ENCODE measurements around the gene NEK6.
A peak's percentile ranks its signal among the peaks of the same experiment; 100 is the strongest.

Gene NEK6

DNA sequence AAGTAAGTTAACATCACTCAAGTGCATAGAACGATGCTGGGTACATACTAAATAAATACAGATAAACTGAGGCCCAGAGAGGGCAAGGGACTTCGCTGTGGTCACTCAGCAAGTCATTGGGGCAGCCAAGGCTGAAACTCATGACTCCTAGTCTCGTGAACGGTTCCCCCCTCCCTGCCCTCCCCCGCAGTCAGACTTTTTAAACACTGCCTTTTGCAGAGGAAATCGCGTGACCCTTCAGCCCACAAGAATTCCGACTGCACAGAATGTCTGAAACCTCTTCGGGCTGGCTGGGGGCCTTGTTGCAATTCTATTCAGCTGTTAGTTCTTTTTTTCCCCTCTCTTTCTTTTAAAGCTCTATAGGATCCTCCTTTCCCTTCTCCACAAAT is 28.1 kb downstream of the NEK6 start:
- Histone ChIP-seq H3K27me3 (ENCODE audit: control insufficient read depth in 3 of 3, insufficient read depth in 3 of 3, low read depth in 1 of 3, low read length in 3 of 3) (no peaks in the 10 kb centered on the region), H3K4me2 (ENCODE audit: insufficient read depth, low read length, poor library complexity, severe bottlenecking) (peak overlapping the region; percentile 21), H3K36me3 (replicated peaks in 1 of 2; ENCODE audit: control insufficient read depth in 2 of 2, insufficient read depth in 2 of 2, low read length in 2 of 2) (peaks cover 0 to 25% of the 10 kb centered on the region in 2 donors), H4K8ac (ENCODE audit: low read depth, low read length) (no peak overlapping the region), H3K14ac (ENCODE audit: low read length) (no peak overlapping the region), H3K23ac (ENCODE audit: low read depth, low read length, poor library complexity) (no peak overlapping the region), H3K4me3 (ENCODE audit: low read length in 2 of 2) (no peak overlapping the region), H3K79me1 (ENCODE audit: low read depth, low read length) (peaks cover 13% of the 10 kb centered on the region), H2BK5ac (ENCODE audit: low read length) (peak overlapping the region; percentile 30), H3K18ac (ENCODE audit: low read length) (no peak overlapping the region), H2AFZ (ENCODE audit: low read length) (peak overlapping the region; percentile 7), H3K4me1 (ENCODE audit: control insufficient read depth in 2 of 2, insufficient read depth in 1 of 2, low read depth in 1 of 2, low read length in 2 of 2) (peaks cover 40 to 46% of the 10 kb centered on the region in 2 donors), H3K27ac (replicated peaks; ENCODE audit: low read length) (peak overlapping the region; percentile 87), H2BK12ac (ENCODE audit: low read length) (no peak overlapping the region), H3K9ac (ENCODE audit: low read depth, low read length, poor library complexity) (no peak overlapping the region), H2BK15ac (ENCODE audit: low read length) (peak overlapping the region; percentile 22), H3K9me3 (replicated peaks in 1 of 2; ENCODE audit: control insufficient read depth in 2 of 2, insufficient read depth in 1 of 2, low read depth in 1 of 2, low read length in 2 of 2) (no peaks in the 10 kb centered on the region), H2BK120ac (ENCODE audit: low read depth, low read length) (no peak overlapping the region), H3K4ac (ENCODE audit: low read length) (no peak overlapping the region), H4K91ac (ENCODE audit: low read depth, low read length, poor library complexity) (no peak overlapping the region), H2AK5ac (ENCODE audit: low read depth, low read length) (peak overlapping the region; percentile 43)
- DNase-seq (ENCODE audit: low spot score) = no peak
- no CpG with 5 or more reads among the region's 9 CpGs for WGBS, 2 donors (ENCODE audit: extremely low coverage in 2 of 2, insufficient read length in 2 of 2, insufficient replicate concordance in 1 of 2)

DNA sequence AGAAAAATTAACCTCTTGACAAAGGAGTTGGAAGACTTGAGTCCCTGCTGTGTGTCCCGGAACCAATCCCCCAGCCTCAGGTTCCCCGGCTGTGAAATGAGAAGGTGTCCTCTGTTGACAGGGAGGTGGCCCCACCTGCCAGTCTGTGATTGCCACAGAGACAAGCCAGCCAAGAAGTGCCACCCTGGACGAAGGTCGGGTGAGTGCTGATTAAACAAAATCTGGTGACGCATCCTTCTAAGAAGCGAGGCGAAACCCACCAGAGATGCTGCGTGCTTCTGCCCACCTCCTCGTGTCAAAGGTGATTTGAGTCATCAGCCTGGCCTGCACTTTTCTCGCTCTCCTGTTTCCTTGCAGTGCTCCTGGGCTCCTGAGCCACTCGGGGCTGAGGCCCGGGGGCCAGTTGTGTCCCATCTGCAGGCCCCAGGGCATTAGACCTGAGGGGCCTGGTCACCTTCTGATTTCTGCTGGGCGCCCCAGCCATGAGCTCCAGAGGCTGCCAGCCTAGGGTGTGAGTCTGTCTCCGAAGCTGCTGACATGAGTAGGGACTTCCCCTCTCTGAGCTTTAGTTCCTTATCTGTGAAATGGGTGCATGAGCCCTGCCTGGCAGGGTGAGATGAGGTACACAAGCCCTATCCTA is 28.7 kb downstream of the NEK6 start:
- Histone ChIP-seq H2BK5ac (ENCODE audit: low read length) (no peak overlapping the region), H3K36me3 (replicated peaks in 1 of 2; ENCODE audit: control insufficient read depth in 2 of 2, insufficient read depth in 2 of 2, low read length in 2 of 2) (peaks cover 0 to 25% of the 10 kb centered on the region in 2 donors), H3K4ac (ENCODE audit: low read length) (no peak overlapping the region), H3K4me1 (ENCODE audit: control insufficient read depth in 2 of 2, insufficient read depth in 1 of 2, low read depth in 1 of 2, low read length in 2 of 2) (peaks cover 41 to 46% of the 10 kb centered on the region in 2 donors), H2BK12ac (ENCODE audit: low read length) (peak overlapping the region; percentile 34), H2BK15ac (ENCODE audit: low read length) (no peak overlapping the region), H3K27me3 (ENCODE audit: control insufficient read depth in 3 of 3, insufficient read depth in 3 of 3, low read depth in 1 of 3, low read length in 3 of 3) (no peaks in the 10 kb centered on the region), H3K23ac (ENCODE audit: low read depth, low read length, poor library complexity) (no peak overlapping the region), H4K91ac (ENCODE audit: low read depth, low read length, poor library complexity) (no peak overlapping the region), H2AFZ (ENCODE audit: low read length) (peak overlapping the region; percentile 7), H3K9ac (ENCODE audit: low read depth, low read length, poor library complexity) (no peak overlapping the region), H3K79me1 (ENCODE audit: low read depth, low read length) (peaks cover 13% of the 10 kb centered on the region), H3K4me2 (ENCODE audit: insufficient read depth, low read length, poor library complexity, severe bottlenecking) (no peak overlapping the region), H3K14ac (ENCODE audit: low read length) (no peak overlapping the region), H3K27ac (replicated peaks; ENCODE audit: low read length) (peak overlapping the region; percentile 87), H3K18ac (ENCODE audit: low read length) (peak overlapping the region; percentile 4), H3K9me3 (replicated peaks in 1 of 2; ENCODE audit: control insufficient read depth in 2 of 2, insufficient read depth in 1 of 2, low read depth in 1 of 2, low read length in 2 of 2) (no peaks in the 10 kb centered on the region), H2AK5ac (ENCODE audit: low read depth, low read length) (peak overlapping the region; percentile 14), H4K8ac (ENCODE audit: low read depth, low read length) (no peak overlapping the region), H3K4me3 (ENCODE audit: low read length in 2 of 2) (no peak overlapping the region), H2BK120ac (ENCODE audit: low read depth, low read length) (no peak overlapping the region)
- DNase-seq (ENCODE audit: low spot score) = no peak
- WGBS, 2 donors (ENCODE audit: extremely low coverage in 2 of 2, insufficient read length in 2 of 2, insufficient replicate concordance in 1 of 2) = no CpG with 5 or more reads among the region's 14 CpGs

DNA sequence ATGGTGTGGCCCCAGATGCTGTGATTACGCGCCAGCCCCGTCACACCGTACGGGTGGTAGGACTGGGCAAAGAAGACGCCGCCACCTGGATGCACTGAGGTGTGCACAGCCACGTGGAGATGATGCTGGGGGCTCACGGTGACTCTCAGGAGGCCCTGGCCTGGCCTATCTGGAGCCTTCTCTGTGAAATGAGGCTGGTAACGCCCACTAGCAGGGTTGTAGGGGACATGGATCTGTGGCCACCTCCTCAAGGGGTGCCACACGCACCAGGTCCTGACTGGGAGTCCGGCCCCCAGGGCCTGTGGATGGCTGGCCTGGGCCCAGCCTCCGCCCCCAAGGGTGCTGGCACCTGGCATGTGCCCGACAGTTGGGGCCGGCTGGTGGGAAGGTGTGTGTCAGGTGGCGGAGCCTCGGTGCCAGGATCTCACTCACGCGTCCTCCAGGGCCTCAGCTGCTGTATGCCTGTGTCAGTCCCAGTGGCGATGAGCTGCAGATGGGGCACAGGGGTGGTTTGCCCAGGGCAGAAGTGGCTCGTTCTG is 32.4 kb downstream of the NEK6 start:
- Histone ChIP-seq H3K4me3 (ENCODE audit: low read length in 2 of 2) (no peak overlapping the region), H3K23ac (ENCODE audit: low read depth, low read length, poor library complexity) (peak overlapping the region; percentile 17), H3K14ac (ENCODE audit: low read length) (peak overlapping the region; percentile 42), H3K79me1 (ENCODE audit: low read depth, low read length) (peaks cover 6% of the 10 kb centered on the region), H3K4ac (ENCODE audit: low read length) (no peak overlapping the region), H2AK5ac (ENCODE audit: low read depth, low read length) (peak overlapping the region; percentile 58), H4K8ac (ENCODE audit: low read depth, low read length) (no peak overlapping the region), H3K27me3 (ENCODE audit: control insufficient read depth in 3 of 3, insufficient read depth in 3 of 3, low read depth in 1 of 3, low read length in 3 of 3) (no peaks in the 10 kb centered on the region), H2AFZ (ENCODE audit: low read length) (no peak overlapping the region), H3K4me2 (ENCODE audit: insufficient read depth, low read length, poor library complexity, severe bottlenecking) (no peak overlapping the region), H2BK5ac (ENCODE audit: low read length) (no peak overlapping the region), H2BK120ac (ENCODE audit: low read depth, low read length) (no peak overlapping the region), H2BK15ac (ENCODE audit: low read length) (no peak overlapping the region), H3K4me1 (ENCODE audit: control insufficient read depth in 2 of 2, insufficient read depth in 1 of 2, low read depth in 1 of 2, low read length in 2 of 2) (peaks cover 26 to 34% of the 10 kb centered on the region in 2 donors), H3K9me3 (replicated peaks in 1 of 2; ENCODE audit: control insufficient read depth in 2 of 2, insufficient read depth in 1 of 2, low read depth in 1 of 2, low read length in 2 of 2) (no peaks in the 10 kb centered on the region), H3K36me3 (replicated peaks in 1 of 2; ENCODE audit: control insufficient read depth in 2 of 2, insufficient read depth in 2 of 2, low read length in 2 of 2) (peaks cover 0 to 43% of the 10 kb centered on the region in 2 donors), H4K91ac (ENCODE audit: low read depth, low read length, poor library complexity) (no peak overlapping the region), H3K27ac (replicated peaks; ENCODE audit: low read length) (no peak overlapping the region), H2BK12ac (ENCODE audit: low read length) (no peak overlapping the region), H3K18ac (ENCODE audit: low read length) (peak overlapping the region; percentile 69), H3K9ac (ENCODE audit: low read depth, low read length, poor library complexity) (peak overlapping the region; percentile 24)
- no CpG with 5 or more reads among the region's 21 CpGs for WGBS, 2 donors (ENCODE audit: extremely low coverage in 2 of 2, insufficient read length in 2 of 2, insufficient replicate concordance in 1 of 2)
- no peak for DNase-seq (ENCODE audit: low spot score)

DNA sequence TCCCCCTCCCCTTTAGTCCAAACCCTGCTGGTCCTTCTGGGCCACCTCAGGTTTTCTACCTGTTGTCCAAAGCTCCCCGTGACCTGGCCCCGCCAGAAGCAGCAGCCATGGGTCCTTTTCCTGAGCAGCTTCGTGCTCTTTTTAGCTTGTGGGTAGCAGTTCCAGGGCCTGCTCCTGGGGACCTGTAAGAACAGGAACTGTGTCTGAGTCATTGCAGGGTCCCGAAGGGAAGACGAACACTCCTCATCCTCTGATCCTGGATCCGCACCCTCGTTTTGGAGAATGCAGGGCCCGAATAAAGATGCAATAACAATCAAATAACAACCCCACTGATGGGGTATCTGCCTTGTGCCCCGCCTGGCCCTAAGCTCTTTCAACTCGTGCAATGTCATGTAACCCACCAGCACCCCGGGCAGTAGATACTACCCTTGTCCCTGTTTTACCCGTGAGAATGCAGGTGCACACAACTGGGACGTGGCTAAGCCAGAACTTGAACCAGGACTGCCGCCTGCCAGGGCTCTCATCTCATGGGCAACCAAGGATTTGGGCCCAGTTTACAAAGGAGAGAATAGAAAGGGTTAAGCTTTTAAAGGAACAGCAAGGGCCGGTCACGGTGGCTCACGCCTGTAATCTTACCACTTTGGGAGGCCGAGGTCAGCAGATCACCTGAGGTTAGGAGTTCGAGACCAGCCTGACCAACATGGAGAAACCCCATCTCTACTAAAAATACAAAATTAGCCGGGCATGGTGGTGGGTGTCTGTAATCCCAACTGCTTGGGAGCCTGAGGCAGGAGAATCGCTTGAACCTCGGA is 33.2 kb downstream of the NEK6 start:
- Histone ChIP-seq H3K23ac (ENCODE audit: low read depth, low read length, poor library complexity) (no peak overlapping the region), H3K4me1 (ENCODE audit: control insufficient read depth in 2 of 2, insufficient read depth in 1 of 2, low read depth in 1 of 2, low read length in 2 of 2) (peaks cover 19 to 26% of the 10 kb centered on the region in 2 donors), H3K18ac (ENCODE audit: low read length) (peak overlapping the region; percentile 61), H2BK12ac (ENCODE audit: low read length) (no peak overlapping the region), H3K4me3 (ENCODE audit: low read length in 2 of 2) (no peak overlapping the region), H4K8ac (ENCODE audit: low read depth, low read length) (no peak overlapping the region), H3K9ac (ENCODE audit: low read depth, low read length, poor library complexity) (no peak overlapping the region), H3K14ac (ENCODE audit: low read length) (no peak overlapping the region), H2AFZ (ENCODE audit: low read length) (no peak overlapping the region), H2BK120ac (ENCODE audit: low read depth, low read length) (no peak overlapping the region), H2AK5ac (ENCODE audit: low read depth, low read length) (peak overlapping the region; percentile 58), H3K9me3 (replicated peaks in 1 of 2; ENCODE audit: control insufficient read depth in 2 of 2, insufficient read depth in 1 of 2, low read depth in 1 of 2, low read length in 2 of 2) (no peaks in the 10 kb centered on the region), H3K36me3 (replicated peaks in 1 of 2; ENCODE audit: control insufficient read depth in 2 of 2, insufficient read depth in 2 of 2, low read length in 2 of 2) (peaks cover 0 to 43% of the 10 kb centered on the region in 2 donors), H2BK15ac (ENCODE audit: low read length) (no peak overlapping the region), H2BK5ac (ENCODE audit: low read length) (no peak overlapping the region), H3K4ac (ENCODE audit: low read length) (no peak overlapping the region), H4K91ac (ENCODE audit: low read depth, low read length, poor library complexity) (no peak overlapping the region), H3K27ac (replicated peaks; ENCODE audit: low read length) (no peak overlapping the region), H3K4me2 (ENCODE audit: insufficient read depth, low read length, poor library complexity, severe bottlenecking) (no peak overlapping the region), H3K27me3 (ENCODE audit: control insufficient read depth in 3 of 3, insufficient read depth in 3 of 3, low read depth in 1 of 3, low read length in 3 of 3) (no peaks in the 10 kb centered on the region), H3K79me1 (ENCODE audit: low read depth, low read length) (peaks cover 6% of the 10 kb centered on the region)
- WGBS, 2 donors (ENCODE audit: extremely low coverage in 2 of 2, insufficient read length in 2 of 2, insufficient replicate concordance in 1 of 2) = no CpG with 5 or more reads among the region's 22 CpGs
- DNase-seq (ENCODE audit: low spot score) = no peak

All from neuronal stem cell (in vitro differentiated cells).